Left hindlimb (tissue), 1 donor: Measurements from ENCODE around the gene ZNF287.
"Not testable (repeated sequence)": the region's sequence is repeated elsewhere in the genome, so short reads cannot be mapped to it uniquely, and the experiment has no call there.

Experiments
- DNase-seq: peaks from one replicate; pipeline ENCODE4 v3.0.0-alpha.2; 2018

ZNF287 gene

DNA sequence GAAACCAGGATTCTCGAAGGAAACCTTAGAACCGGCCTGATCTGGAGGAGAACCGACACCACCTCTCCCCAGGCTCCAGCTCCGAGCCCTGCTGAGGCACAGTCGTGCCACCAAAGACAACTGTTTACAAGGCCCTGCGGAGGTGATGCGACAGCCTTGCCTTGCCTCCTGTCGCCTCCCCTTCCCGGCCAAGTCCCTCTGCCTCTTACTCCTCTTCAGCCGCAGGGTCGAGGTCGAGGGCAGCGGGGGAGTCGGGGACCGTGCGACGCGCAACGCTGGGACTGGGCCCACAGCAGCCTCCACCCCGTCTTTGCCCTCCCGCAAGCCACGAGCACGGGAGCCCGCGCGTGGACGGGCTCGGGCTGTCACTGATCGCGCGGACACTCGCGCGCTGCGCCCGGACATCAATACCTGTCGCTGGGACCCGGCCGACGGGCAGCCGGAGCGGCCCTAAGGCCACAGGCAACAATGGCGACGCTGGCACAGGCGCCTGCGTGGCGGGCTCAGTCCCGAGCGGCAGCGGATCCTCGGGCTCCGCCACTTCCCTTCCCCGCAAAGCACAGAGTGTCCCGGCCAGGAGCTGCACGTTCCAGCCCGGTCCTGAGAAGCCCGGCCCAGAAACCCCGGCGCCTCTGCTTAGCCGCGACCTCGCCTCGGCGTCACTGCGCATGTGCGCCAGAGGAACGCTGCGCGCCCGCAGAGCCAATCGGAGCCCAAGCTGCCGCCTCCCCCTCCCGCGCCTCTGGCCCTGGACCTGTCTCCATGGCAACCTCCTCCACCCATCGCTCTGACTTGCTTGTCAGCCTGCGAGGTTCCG lies at the start of gene ZNF287:
TSS of gene ZNF287 (minus strand) at position 664 of the 817 bp plus-strand sequence. CDS start 1,473 bp downstream, outside the sequence.
- DNase-seq: peak; percentile 95

DNA sequence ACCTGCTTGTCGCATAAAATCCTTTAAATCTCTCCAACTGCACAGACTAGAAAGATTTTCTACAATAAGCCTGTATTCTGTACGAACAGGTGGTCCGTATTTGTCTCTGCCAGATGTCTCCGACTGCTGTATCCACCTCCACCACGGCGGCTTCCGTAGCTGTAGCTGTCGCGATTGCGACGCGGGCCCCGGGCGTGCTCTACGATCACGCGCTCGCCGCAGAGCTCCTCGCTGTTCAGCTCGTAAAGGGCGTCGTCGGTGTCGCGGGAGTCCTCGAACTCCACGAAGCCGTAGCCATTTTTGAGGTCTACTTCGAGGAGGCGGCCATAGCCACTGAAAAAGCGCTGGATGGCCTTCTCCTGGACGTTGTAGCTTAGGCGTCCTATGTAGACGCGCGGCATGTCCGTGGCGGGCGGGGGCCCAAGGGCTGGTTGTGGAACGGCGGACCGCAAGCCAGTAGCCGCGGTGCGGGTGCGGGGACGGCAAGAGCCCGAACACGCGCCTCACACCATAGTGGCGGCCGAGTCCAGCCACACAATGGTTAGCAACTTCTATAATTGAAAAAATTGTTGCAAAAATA lies 48.6 kb upstream of the ZNF287 start:
- DNase-seq: no peak

GRCh38 chr17:16599537-16599936 lies 30.5 kb upstream of the ZNF287 start:
- no peak for DNase-seq

GRCh38 chr17:16593356-16594102 lies 24.5 kb upstream of the ZNF287 start:
- no peak for DNase-seq

DNA sequence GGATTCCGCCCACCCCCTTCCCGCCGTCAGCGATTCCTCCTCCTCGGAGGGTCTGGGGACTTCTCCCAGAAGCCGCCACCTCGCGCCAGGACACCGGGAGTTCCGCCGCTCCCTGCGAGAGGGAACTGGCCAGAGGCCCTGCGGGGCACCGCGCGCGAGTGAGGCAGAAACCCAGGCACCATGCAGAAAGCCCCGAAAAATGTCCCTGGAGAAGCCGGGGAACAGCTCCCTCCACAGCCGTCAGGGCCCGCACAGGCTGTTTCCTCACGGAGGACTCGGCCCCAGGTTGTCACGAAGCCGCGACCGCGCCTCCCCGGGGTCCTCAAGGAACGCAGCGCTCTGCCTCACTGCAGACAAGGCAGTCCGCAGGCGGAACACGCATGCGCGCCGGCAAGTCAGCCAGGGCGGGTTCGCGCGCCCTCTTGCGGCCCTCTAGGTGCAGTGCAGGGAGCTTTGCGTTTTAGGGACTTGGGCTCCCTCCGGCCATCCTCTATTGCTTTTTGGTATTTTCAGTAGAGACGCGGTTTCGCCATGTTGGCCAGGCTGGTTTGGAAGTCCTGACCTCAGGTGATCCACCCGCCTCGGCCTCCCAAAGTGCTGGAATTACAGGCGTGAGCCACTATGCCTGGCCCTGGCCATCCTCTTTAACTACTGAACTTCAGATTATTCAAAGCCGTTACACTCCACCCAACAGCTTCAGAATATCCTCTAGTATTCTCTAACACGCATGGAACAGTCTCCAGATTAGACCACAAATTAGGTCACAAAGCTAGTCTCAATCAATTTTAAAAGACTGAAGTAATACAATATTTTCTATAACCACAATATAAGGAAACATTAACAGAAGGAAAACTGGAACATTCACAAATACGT lies 20.3 kb upstream of the ZNF287 start:
- peak; percentile 92 for DNase-seq

DNA sequence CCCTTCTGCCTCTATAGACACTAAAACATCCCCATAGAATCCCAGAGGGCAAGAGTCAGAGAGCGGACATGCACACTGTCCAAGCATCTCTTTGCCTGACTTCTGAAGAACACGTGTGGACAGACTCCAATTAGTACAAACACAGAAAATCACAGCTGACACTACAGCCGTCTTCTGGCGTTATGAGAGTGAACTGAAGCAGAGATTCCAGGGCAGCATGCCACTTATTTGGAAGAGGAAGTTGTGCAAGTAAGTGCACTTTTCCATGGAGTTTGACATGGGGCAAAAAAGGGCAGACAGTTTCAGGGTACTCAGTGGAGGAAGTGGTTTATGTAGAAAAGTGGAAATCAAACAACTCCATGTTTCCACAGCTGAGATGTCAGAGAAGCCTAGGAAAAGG lies 16.8 kb upstream of the ZNF287 start:
- no peak for DNase-seq

- peak; percentile 93 for DNase-seq
Measured at GRCh38 chr17:16584273-16584995, 15.4 kb upstream of the ZNF287 start.

GRCh38 chr17:16583781-16584180 lies 14.8 kb upstream of the ZNF287 start:
- no peak for DNase-seq

DNA sequence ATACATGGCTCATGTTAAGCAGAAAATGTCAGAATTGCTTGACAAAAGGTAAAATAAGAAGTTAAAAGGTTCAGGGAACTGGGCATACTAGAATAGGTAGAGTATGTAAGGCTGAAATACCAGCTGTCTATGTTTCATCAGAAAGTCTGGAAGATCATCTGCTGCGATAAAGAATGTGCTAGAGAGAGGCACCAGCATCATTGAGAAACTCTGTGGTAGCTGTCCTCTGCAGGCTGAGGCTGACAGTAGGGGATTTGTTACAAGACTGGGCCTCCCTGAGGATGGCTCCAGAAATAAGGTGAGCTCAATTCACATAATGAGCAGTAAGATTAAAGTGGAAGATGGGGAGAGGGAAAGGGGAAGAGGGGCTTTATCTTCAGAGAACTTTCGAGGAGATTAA lies 4.5 kb upstream of the ZNF287 start:
- no peak for DNase-seq

DNA sequence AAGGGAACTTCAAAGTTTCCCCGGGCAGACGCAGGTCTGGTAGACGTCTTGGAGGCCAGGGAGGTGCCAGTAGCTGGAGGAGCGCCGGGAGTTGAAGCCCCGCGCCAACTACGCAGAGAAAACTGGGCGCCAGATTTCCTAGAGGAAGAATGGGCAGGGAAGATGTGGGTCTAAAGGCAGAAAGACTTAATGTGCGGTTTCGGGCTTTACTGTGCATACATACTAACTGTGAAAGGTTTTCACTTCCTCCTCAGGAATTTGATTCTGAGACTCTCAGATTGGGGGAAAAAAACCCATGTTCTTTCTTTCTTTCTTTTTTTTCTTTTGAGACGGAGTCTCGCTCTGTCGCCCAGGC lies 331 bp upstream of the ZNF287 start:
- no peak for DNase-seq

DNA sequence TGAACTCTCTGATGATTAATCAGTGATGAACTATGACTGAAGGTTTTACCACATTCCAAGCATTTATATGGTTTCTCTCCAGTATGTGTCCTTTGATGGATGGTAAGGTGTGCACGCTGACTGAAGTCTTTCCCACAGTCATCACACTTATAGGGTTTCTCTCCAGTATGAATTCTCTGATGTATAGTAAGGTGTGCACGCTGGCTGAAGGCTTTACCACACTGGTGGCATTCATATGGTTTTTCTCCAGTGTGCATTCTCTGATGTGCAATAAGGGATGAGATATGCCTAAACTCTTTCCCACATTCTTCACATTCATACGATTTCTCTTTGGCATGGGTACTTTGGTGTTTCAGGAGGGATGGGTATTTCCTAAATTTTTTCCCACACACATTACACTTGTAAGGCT lies 16.4 kb downstream of the ZNF287 start:
- DNase-seq: no peak

DNA sequence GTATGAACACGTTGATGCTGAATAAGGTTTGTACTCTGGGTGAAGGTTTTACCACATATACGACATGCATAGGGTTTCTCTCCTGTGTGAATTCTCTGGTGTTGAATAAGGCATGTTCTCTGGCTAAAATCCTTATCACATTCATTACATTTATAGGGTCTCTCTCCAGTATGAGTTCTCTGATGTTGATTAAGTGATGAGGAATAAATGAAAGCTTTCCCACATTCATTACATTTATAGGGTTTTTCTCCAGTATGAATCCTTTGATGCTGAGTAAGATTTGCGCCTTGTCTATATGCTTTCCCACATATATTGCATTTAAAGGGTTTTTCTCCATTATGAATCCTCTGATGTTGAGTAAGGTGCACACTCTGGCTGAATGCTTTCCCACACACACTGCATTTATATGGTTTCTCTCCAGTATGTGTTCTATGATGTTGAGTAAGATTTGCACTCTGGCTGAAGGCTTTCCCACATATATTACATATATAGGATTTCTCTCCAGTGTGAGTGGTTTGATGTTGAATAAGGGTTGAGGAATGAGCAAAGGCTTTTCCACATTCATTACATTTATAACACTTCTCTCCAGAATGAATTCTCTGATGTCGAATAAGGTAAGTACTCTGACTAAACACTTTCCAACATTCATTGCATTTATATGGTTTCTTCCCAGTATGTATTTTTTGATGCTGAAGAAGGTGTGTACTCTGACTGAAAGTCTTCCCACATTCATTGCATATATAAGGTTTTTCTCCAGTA lies 16.9 kb downstream of the ZNF287 start:
- DNase-seq: no peak

DNA sequence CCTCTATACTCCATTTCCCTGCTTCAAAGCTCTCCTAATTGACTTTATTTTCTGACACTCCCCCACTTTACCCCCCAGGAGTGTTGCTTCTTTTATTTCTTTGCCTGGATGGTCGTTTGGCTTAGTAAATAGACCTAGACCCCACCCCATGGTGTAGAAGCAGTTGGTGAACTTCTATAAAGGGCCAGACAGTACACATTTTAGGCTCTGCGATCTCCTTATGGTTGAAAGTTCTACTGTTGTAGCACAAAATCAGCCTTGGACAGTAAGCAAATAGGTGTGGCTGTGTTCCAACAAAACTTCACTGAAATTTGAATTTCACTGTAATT lies 31.9 kb downstream of the ZNF287 start:
- no peak for DNase-seq

GRCh38 chr17:16534236-16534635 lies 34.8 kb downstream of the ZNF287 start:
- no peak for DNase-seq

DNA sequence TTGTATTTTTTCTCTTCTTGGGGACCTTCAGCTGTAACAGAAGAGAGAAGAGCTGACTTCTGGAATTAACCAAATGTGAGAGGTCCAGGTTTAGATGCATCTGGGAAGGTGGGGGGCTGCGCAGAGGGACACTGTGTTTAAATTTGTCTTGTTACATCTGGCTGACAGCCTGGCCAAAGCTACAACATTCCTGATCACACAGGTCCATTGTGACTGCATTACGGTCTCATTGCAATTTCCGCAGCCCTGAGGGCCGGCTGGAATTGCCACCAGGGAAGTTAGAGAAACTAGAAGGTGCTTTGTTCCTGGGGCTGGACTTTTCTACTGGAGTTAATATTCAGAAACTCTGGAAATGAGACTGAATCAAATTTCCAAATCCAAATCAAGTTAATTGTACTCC lies 39.1 kb downstream of the ZNF287 start:
- no peak for DNase-seq

DNA sequence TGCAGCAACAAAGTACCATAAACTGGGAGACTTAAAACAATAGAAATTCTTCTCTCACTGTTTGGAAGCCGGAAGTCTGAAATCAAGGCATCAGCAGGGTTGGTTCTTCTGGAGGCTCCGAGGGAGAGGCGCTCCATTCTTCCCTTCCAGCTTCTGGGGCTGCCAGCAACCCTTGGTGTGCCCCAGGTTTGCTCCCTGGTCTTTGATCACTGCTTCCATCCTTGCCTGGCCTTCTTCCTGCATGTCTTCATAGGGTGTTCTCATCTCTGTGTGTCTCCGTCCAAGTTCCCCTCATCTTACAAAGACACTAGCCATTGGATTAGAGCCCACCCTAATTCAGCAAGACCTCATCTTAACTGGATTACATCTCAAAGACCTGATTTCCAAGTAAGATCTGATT lies 41.7 kb downstream of the ZNF287 start:
- DNase-seq: no peak

DNA sequence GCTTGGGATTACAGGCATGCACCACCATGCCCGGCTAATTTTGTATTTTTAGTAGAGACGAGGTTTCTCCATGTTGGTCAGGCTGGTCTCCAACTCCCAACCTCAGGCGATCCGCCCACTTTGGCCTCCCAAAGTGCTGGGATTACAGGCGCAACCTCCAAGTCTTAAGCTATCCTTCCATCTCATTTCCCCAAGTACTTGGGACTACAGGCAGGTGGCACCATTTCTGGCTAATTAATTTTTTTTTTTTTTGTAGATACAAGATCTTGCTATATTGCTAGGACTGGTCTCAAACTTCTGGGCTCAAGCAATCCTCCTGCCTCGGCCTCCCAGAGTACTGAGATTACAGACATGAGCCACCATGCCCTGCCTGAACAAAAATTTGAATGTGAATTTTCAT lies 43.4 kb downstream of the ZNF287 start:
- DNase-seq: not testable (repeated sequence)

- DNase-seq: peak; percentile 80
Measured at GRCh38 chr17:16521070-16521727, 47.8 kb downstream of the ZNF287 start.

DNA sequence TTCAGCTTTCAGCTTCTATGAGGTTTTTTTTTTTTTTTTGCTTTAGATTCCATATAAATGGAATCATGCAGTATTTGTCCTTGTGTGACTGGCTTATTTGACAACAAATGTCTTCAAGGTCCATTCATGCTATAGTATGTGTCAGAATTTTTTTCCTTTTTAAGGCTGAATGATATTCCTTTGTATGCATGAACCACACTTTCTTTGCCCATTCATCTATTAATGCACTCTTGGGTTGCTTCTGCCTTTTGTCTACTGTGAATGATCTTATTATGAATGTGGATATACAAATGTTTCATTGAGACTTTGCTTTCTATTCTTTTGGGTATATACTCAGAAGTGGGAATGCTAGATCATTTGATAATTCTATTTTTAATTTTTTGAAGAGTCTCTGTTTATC lies 50.0 kb downstream of the ZNF287 start:
- DNase-seq: no peak

DNA sequence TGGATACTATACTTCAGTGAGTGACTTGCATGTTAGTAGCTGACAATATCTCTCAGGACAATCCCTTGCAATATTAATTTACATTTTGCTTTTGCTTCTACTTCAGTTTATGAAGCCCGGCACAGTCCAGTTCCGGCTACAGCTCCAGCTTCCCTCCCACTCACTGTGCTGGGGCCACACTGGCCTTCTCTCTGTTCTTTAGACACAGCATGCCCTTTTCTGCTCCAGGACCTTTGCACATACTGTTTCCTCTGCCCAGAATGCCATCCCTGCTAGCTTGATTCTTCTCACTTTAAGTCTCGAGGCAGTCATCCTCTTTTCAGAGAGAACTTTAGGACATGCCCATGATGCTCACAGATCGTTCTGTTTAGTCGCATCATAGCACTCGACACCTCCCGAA lies 51.5 kb downstream of the ZNF287 start:
- no peak for DNase-seq

DNA sequence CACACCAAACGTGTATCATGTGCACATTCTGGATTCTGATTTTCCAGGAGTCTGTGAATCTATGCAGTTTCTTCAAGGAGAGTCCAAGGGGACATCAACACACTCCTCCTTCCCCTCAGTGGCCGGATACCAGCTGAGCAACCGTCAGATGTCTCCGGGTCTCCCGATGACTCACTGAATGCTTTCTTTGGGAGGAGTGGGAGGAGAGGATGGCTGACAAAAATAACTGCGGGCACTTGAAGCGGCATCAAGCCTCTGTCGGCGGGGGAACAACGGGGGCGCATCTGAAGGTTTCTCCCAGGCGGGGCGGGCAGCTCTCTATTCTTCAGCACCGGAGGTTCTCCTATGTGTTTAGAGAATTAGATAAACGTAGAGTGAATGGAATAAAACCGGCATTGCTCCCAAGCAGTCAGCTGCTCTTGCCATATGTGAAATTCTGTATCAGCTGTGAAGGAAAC lies 52.4 kb downstream of the ZNF287 start:
- peak; percentile 69 for DNase-seq
